Stomach smooth muscle (tissue), 2 donors: ENCODE measurements around the gene ABCB4.

Source experiments
- H3K27ac ChIP-seq: one replicate; pipeline ENCODE4 v1.7.0; 2013; ENCODE audit warnings: mild to moderate bottlenecking, low read length, inconsistent platforms
- H3K27me3 ChIP-seq, 2 donors: one replicate each; pipeline ENCODE4 v1.7.0; 2013; ENCODE audit warnings: low read length in 2 of 2; ENCODE audit not compliant: insufficient read depth in 2 of 2, control insufficient read depth in 1 of 2
- H3K36me3 ChIP-seq, 2 donors: one replicate each; pipeline ENCODE4 v1.7.0; 2013; ENCODE audit warnings: low read length in 2 of 2; ENCODE audit not compliant: control insufficient read depth in 2 of 2, insufficient read depth in 2 of 2
- H3K4me1 ChIP-seq: one replicate; pipeline ENCODE4 v1.7.0; 2013; ENCODE audit warnings: low read length; ENCODE audit not compliant: control insufficient read depth, insufficient read depth
- H3K4me3 ChIP-seq, 2 donors: one replicate each; pipeline ENCODE4 v1.7.0; 2013; ENCODE audit warnings: low read length in 2 of 2
- H3K9ac ChIP-seq, 2 donors: one replicate each; pipeline ENCODE4 v1.7.0; 2013; ENCODE audit warnings: low read length in 2 of 2, mild to moderate bottlenecking in 1 of 2
- H3K9me3 ChIP-seq, 2 donors: one replicate each; pipeline ENCODE4 v1.7.0; 2013; ENCODE audit warnings: low read length in 2 of 2; ENCODE audit not compliant: control insufficient read depth in 2 of 2
- donor health status: healthy.
- donor health status: Pancreatic carcinoma.

The ABCB4 gene

GRCh38 chr7:87356448-87356847 is 119.0 kb downstream of the ABCB4 start:
- H3K4me1 ChIP-seq: no peaks in the 10 kb centered on the region
- H3K4me3 ChIP-seq: no peak overlapping the region
- H3K9me3 ChIP-seq: no peaks in the 10 kb centered on the region
- H3K27me3 ChIP-seq: no peaks in the 10 kb centered on the region
- H3K9ac ChIP-seq: no peak overlapping the region
- no peak overlapping the region for H3K27ac ChIP-seq
- H3K36me3 ChIP-seq: peaks cover 0 to 7% of the 10 kb centered on the region in 2 donors

DNA sequence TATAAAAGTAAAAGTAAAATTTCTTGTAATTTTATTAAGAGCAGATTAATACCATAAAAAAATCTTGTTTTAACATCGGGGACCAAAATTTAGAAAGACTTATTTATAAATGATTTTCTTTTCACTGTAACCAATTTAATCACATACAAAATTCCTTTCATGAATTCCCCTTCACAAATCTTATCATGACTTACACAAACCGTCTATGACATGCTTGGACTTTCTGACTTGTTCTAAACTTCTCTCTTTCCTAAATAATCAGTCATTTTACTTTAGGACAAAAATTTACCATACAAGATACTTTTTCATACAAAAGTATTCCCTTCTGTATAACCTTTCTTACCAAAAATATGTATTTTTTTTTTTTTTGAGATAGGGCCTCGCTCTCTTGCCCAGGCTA is 120.7 kb downstream of the ABCB4 start:
- Histone ChIP-seq H3K27me3 (no peaks in the 10 kb centered on the region), H3K4me1 (no peaks in the 10 kb centered on the region), H3K36me3 (peaks cover 8 to 12% of the 10 kb centered on the region in 2 donors), H3K27ac (no peak overlapping the region), H3K9me3 (no peaks in the 10 kb centered on the region), H3K9ac (no peak overlapping the region), H3K4me3 (no peak overlapping the region)
